ENCODE results near the gene SGCA.

The SGCA gene

GRCh38 chr17:50154604-50155003 lies 11.2 kb upstream of the SGCA start:
- peak; percentile 88 for FAIRE-seq
- no peak for TF ChIP-seq PAX5 (IDR thresholded peaks at IDR 0.05; ENCODE audit: insufficient read depth, low read length, severe bottlenecking)
- TF ChIP-seq POU2F2 (IDR thresholded peaks at IDR 0.05; ENCODE audit: low read depth, low read length), result peak; percentile 87
- no peak for TF ChIP-seq POLR2AphosphoS5 (IDR thresholded peaks at IDR 0.05; ENCODE audit: low read depth, low read length)
- no peak for TF ChIP-seq SPI1 (IDR thresholded peaks at IDR 0.05; ENCODE audit: low read depth, low read length)
- TF ChIP-seq POLR2A (IDR thresholded peaks at IDR 0.05; ENCODE audit: low read depth, low read length), result no peak
- peak; percentile 11; the same call in 1 of the 2 replicates for TF ChIP-seq TAF1 (IDR thresholded peaks at IDR 0.05; ENCODE audit: low read depth, low read length)
- no peak for DNase-seq (ENCODE audit: insufficient read length, low spot score)

- FAIRE-seq, result peak; percentile 84
- no peak for DNase-seq (ENCODE audit: insufficient read length, low spot score)
- no peak for TF ChIP-seq SPI1 (IDR thresholded peaks at IDR 0.05; ENCODE audit: low read depth, low read length)
- no peak for TF ChIP-seq POLR2A (IDR thresholded peaks at IDR 0.05; ENCODE audit: low read depth, low read length)
- no peak for TF ChIP-seq TAF1 (IDR thresholded peaks at IDR 0.05; ENCODE audit: low read depth, low read length)
- no peak for TF ChIP-seq PAX5 (IDR thresholded peaks at IDR 0.05; ENCODE audit: insufficient read depth, low read length, severe bottlenecking)
- TF ChIP-seq POLR2AphosphoS5 (IDR thresholded peaks at IDR 0.05; ENCODE audit: low read depth, low read length), result no peak
- TF ChIP-seq POU2F2 (IDR thresholded peaks at IDR 0.05; ENCODE audit: low read depth, low read length), result no peak
Measured at GRCh38 chr17:50155115-50155819, 10.5 kb upstream of the SGCA start.

GRCh38 chr17:50157891-50158290 lies 7.9 kb upstream of the SGCA start:
- no peak for FAIRE-seq
- no peak for TF ChIP-seq POLR2AphosphoS5 (IDR thresholded peaks at IDR 0.05; ENCODE audit: low read depth, low read length)
- no peak for TF ChIP-seq SPI1 (IDR thresholded peaks at IDR 0.05; ENCODE audit: low read depth, low read length)
- no peak for TF ChIP-seq POLR2A (IDR thresholded peaks at IDR 0.05; ENCODE audit: low read depth, low read length)
- TF ChIP-seq POU2F2 (IDR thresholded peaks at IDR 0.05; ENCODE audit: low read depth, low read length), result no peak
- TF ChIP-seq PAX5 (IDR thresholded peaks at IDR 0.05; ENCODE audit: insufficient read depth, low read length, severe bottlenecking), result no peak
- TF ChIP-seq TAF1 (IDR thresholded peaks at IDR 0.05; ENCODE audit: low read depth, low read length), result no peak
- no peak for DNase-seq (ENCODE audit: insufficient read length, low spot score)

- FAIRE-seq (peak; percentile 99), DNase-seq (ENCODE audit: insufficient read length, low spot score) (peak; percentile 99)
- TF ChIP-seq POU2F2 (IDR thresholded peaks at IDR 0.05; ENCODE audit: low read depth, low read length), result peak; percentile 17; the same call in 1 of the 2 replicates
- no peak for TF ChIP-seq POLR2A (IDR thresholded peaks at IDR 0.05; ENCODE audit: low read depth, low read length)
- TF ChIP-seq SPI1 (IDR thresholded peaks at IDR 0.05; ENCODE audit: low read depth, low read length), result no peak
Measured at GRCh38 chr17:50161023-50161910, 4.5 kb upstream of the SGCA start.

GRCh38 chr17:50161911-50162288 lies 3.9 kb upstream of the SGCA start:
- FAIRE-seq, result no peak
- DNase-seq (ENCODE audit: insufficient read length, low spot score), result no peak
- no peak for TF ChIP-seq POU2F2 (IDR thresholded peaks at IDR 0.05; ENCODE audit: low read depth, low read length)
- TF ChIP-seq PAX5 (IDR thresholded peaks at IDR 0.05; ENCODE audit: insufficient read depth, low read length, severe bottlenecking), result no peak
- no peak for TF ChIP-seq TAF1 (IDR thresholded peaks at IDR 0.05; ENCODE audit: low read depth, low read length)
- no peak for TF ChIP-seq POLR2A (IDR thresholded peaks at IDR 0.05; ENCODE audit: low read depth, low read length)
- TF ChIP-seq POLR2AphosphoS5 (IDR thresholded peaks at IDR 0.05; ENCODE audit: low read depth, low read length), result no peak
- no peak for TF ChIP-seq SPI1 (IDR thresholded peaks at IDR 0.05; ENCODE audit: low read depth, low read length)

- TF ChIP-seq POU2F2 (IDR thresholded peaks at IDR 0.05; ENCODE audit: low read depth, low read length), result no peak
- TF ChIP-seq PAX5 (IDR thresholded peaks at IDR 0.05; ENCODE audit: insufficient read depth, low read length, severe bottlenecking), result no peak
- no peak for TF ChIP-seq TAF1 (IDR thresholded peaks at IDR 0.05; ENCODE audit: low read depth, low read length)
- no peak for FAIRE-seq
- no peak for DNase-seq (ENCODE audit: insufficient read length, low spot score)
Measured at GRCh38 chr17:50162466-50163254, 3.1 kb upstream of the SGCA start.

GRCh38 chr17:50163843-50164696 lies 1.7 kb upstream of the SGCA start:
- no peak for TF ChIP-seq TAF1 (IDR thresholded peaks at IDR 0.05; ENCODE audit: low read depth, low read length)
- FAIRE-seq, result peak; percentile 73
- DNase-seq (ENCODE audit: insufficient read length, low spot score), result no peak

GRCh38 chr17:50164697-50164988 lies 1.2 kb upstream of the SGCA start:
- TF ChIP-seq SPI1 (IDR thresholded peaks at IDR 0.05; ENCODE audit: low read depth, low read length) (no peak), PAX5 (IDR thresholded peaks at IDR 0.05; ENCODE audit: insufficient read depth, low read length, severe bottlenecking) (no peak), POLR2A (IDR thresholded peaks at IDR 0.05; ENCODE audit: low read depth, low read length) (no peak), TAF1 (IDR thresholded peaks at IDR 0.05; ENCODE audit: low read depth, low read length) (no peak), POU2F2 (IDR thresholded peaks at IDR 0.05; ENCODE audit: low read depth, low read length) (no peak), POLR2AphosphoS5 (IDR thresholded peaks at IDR 0.05; ENCODE audit: low read depth, low read length) (no peak)
- DNase-seq (ENCODE audit: insufficient read length, low spot score) (no peak), FAIRE-seq (no peak)

- TF ChIP-seq SPI1 (IDR thresholded peaks at IDR 0.05; ENCODE audit: low read depth, low read length), result no peak
- no peak for TF ChIP-seq POLR2A (IDR thresholded peaks at IDR 0.05; ENCODE audit: low read depth, low read length)
- no peak for TF ChIP-seq PAX5 (IDR thresholded peaks at IDR 0.05; ENCODE audit: insufficient read depth, low read length, severe bottlenecking)
- TF ChIP-seq TAF1 (IDR thresholded peaks at IDR 0.05; ENCODE audit: low read depth, low read length), result no peak
- TF ChIP-seq POU2F2 (IDR thresholded peaks at IDR 0.05; ENCODE audit: low read depth, low read length), result no peak
- TF ChIP-seq POLR2AphosphoS5 (IDR thresholded peaks at IDR 0.05; ENCODE audit: low read depth, low read length), result no peak
- DNase-seq (ENCODE audit: insufficient read length, low spot score) (no peak), FAIRE-seq (no peak)
Measured at GRCh38 chr17:50165066-50165465, 739 bp upstream of the SGCA start.
